Fibroblast of mammary gland (primary cell): ENCODE measurements around the gene TMTC1.

Source experiments
- DNase-seq: peaks from one replicate; pipeline ENCODE4 v3.0.0-alpha.2; 2010; ENCODE audit warnings: low read depth
- H3K4me3 ChIP-seq: 2 replicates; pipeline ENCODE4 v1.5.1; 2011; ENCODE audit warnings: low read depth, mild to moderate bottlenecking, low read length, moderate library complexity; ENCODE audit not compliant: control insufficient read depth
- CTCF ChIP-seq: conservative IDR thresholded peaks from 2 replicates; pipeline ENCODE4 v1.5.1; 2011; ENCODE audit warnings: low read depth, low read length, inconsistent platforms; ENCODE audit not compliant: control insufficient read depth, insufficient read depth

Gene TMTC1

DNA sequence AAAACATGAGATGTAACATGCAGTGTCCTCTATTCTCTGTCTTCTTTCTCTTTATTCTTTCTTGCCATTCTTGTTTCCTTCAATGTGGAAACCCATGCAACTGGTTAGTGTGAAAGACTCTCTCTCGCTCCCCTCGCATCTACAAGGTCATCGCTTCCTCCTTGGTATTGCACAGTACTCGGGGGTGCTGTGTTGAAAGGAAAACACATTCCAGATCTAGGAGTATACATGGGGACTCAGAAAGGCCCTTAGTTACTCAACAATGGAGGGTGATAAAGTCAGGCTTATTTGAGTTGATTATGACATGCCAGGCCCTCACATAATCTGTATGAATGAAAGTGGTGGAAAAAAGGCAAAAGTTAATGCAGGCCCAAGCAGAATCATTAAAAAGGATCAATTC is 210.8 kb downstream of the TMTC1 start:
- no peak for TF ChIP-seq CTCF
- no peak overlapping the region for H3K4me3 ChIP-seq
- DNase-seq, result no peak

DNA sequence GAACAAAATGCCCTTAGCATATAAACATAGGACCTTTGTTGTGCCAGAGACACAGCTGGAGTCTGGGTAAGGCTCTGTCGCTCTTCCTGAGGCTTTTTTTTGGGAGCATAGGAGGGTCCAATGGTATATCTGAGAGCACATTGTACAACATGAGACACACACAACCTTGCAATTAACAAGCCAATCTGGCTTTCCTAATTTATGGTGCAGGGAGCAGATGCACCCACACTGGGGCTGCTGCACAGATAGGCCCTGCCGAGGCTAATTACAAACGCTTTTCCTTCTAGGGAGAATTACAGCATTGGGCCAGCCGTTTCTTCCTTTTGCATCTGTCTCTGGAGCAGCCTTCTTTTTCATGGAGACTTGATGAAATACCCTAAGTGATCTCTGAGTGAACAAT is 211.3 kb downstream of the TMTC1 start:
- no peak overlapping the region for H3K4me3 ChIP-seq
- DNase-seq, result no peak
- no peak for TF ChIP-seq CTCF

- H3K4me3 ChIP-seq, result no peak overlapping the region
- DNase-seq, result no peak
- no peak for TF ChIP-seq CTCF
Measured at GRCh38 chr12:29569132-29569757, 214.5 kb downstream of the TMTC1 start.

GRCh38 chr12:29566441-29566840 is 217.3 kb downstream of the TMTC1 start:
- DNase-seq, result no peak
- TF ChIP-seq CTCF, result no peak
- no peak overlapping the region for H3K4me3 ChIP-seq

DNA sequence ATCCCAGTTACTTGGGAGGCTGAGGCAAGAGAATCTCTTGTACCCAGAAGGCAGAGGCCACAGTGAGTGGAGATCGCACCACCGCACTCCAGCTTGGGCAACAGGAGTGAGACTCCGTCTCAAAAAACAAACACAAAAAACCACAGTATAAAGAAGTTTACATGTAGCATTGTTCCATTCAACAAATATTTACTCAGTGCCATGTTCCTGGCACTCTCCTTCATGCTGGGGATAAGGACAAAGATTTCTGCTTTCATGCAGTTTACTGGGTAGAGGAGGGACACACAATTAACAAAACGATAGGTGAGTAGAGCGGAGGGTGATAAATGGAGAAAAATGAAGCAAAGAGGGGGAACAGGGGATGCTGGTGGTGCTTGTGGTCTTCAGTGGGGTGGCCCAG is 218.0 kb downstream of the TMTC1 start:
- DNase-seq, result no peak
- H3K4me3 ChIP-seq, result no peak overlapping the region
- no peak for TF ChIP-seq CTCF

GRCh38 chr12:29564925-29565324 is 218.8 kb downstream of the TMTC1 start:
- no peak overlapping the region for H3K4me3 ChIP-seq
- no peak for DNase-seq
- TF ChIP-seq CTCF, result no peak

DNA sequence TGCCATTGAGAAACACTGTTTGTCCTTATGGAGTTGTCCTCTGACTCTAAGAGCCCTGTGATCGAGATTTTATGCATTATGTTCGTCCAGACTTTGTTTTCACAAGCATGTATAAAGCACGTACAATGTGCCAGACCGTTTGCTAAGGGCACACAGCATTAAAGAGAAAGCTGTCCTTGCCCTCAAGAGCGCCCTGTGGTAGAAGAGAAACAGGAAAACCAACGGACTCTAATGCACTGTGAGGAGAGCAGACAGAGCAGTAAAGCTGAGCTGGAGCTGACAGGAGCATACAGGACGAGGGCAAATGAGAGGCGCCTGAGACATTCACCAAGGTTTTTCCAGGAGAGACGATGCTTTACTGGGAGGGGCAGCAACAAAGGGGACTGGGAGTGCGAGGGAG is 220.1 kb downstream of the TMTC1 start:
- no peak for TF ChIP-seq CTCF
- H3K4me3 ChIP-seq, result no peak overlapping the region
- no peak for DNase-seq
